Small intestine (tissue), 7 donors: ENCODE measurements around the gene TRNAU1AP. TPM values are rescaled to one million over a fixed set of nuclear protein-coding genes. Genes with fewer than 3 reads are reported as not detected.
"Not testable (repeated sequence)": the region's sequence is repeated elsewhere in the genome, so short reads cannot be mapped to it uniquely, and the experiment has no call there.

ENCODE experiments used
- DNase-seq, 2 donors: peaks; one replicate each; pipeline versions ENCODE4 v3.0.0 to v3.0.0-alpha.2; 2013
- FAIRE-seq: peaks from 2 replicates; lab custom pipeline; 2012; peaks lifted over from hg19 to GRCh38; lab: Jason Lieb, UNC
- H3K27ac ChIP-seq, 3 donors: one replicate each; pipeline ENCODE4 v1.5.1; 2013; ENCODE audit warnings: low read length in 2 of 3, mild to moderate bottlenecking in 2 of 3, control low read depth in 1 of 3, inconsistent platforms in 1 of 3, low read depth in 1 of 3, moderate library complexity in 1 of 3
- H3K27me3 ChIP-seq, 3 donors: one replicate each; pipeline ENCODE4 v1.6.1; 2013; ENCODE audit warnings: low read length in 3 of 3, inconsistent platforms in 1 of 3; ENCODE audit not compliant: control insufficient read depth in 3 of 3, insufficient read depth in 3 of 3
- H3K36me3 ChIP-seq, 3 donors: one replicate each; pipeline ENCODE4 v1.6.1; 2013; ENCODE audit warnings: low read length in 3 of 3, inconsistent platforms in 1 of 3, low read depth in 1 of 3, mild to moderate bottlenecking in 1 of 3, moderate library complexity in 1 of 3; ENCODE audit not compliant: control insufficient read depth in 3 of 3, insufficient read depth in 2 of 3
- H3K4me1 ChIP-seq, 3 donors: one replicate each; pipeline ENCODE4 v1.6.1; 2013; ENCODE audit warnings: low read length in 2 of 3, inconsistent platforms in 1 of 3, low read depth in 1 of 3, mild to moderate bottlenecking in 1 of 3, moderate library complexity in 1 of 3; ENCODE audit not compliant: control insufficient read depth in 3 of 3, insufficient read depth in 2 of 3
- H3K4me3 ChIP-seq, 3 donors: one replicate each; pipeline ENCODE4 v1.5.1; 2013; ENCODE audit warnings: low read length in 3 of 3, control low read depth in 1 of 3, inconsistent platforms in 1 of 3, low read depth in 1 of 3, mild to moderate bottlenecking in 1 of 3, moderate library complexity in 1 of 3
- H3K9me3 ChIP-seq, 2 donors: one replicate each; pipeline ENCODE4 v1.6.1; 2013; ENCODE audit warnings: low read depth in 1 of 2, low read length in 1 of 2; ENCODE audit not compliant: control insufficient read depth in 2 of 2, insufficient read depth in 1 of 2
- WGBS, 3 donors: extraction: QIAGEN DNeasy Blood & Tissue Kit; methylation state at CpG; one replicate each; pipeline ENCODE4 v1.1.7; 2013; 5-methylcytosine and 5-hydroxymethylcytosine counted together
- polyA plus RNA-seq, 4 donors: library from polyadenylated mRNA; stranded (reverse) in 3 of 4; unstranded in 1 of 4; fragments of 200-250 nt in 3 of 4; fragments of 120-200 nt in 1 of 4; gene quantifications; one replicate each; pipeline versions ENCODE4 v1.2.1 to v1.2.3, GENCODE V29; 2013
- donor health status: healthy with polysubstance abuse.
- donor health status: control.
- donor health status: control.
- donor health status: Bipolar disorder and iron deficiency.
- donor health status: healthy.

TRNAU1AP gene
- polyA plus RNA-seq, 4 donors: 16.3 to 25.9 (median 21.3) TPM

GRCh38 chr1:28518000-28518744, 34.7 kb upstream of the TRNAU1AP start:
- Histone ChIP-seq H3K4me3 (peak overlapping the region; percentile 68 to 79 (median 74)), H3K9me3 (no peaks in the 10 kb centered on the region), H3K36me3 (peaks cover 0 to 33% (median 0%) of the 10 kb centered on the region in 3 donors), H3K4me1 (peaks cover 0 to 15% (median 11%) of the 10 kb centered on the region in 3 donors), H3K27me3 (no peaks in the 10 kb centered on the region), H3K27ac (peak overlapping the region; percentile 69 to 72 (median 71))
- peak; percentile 87 to 96 for DNase-seq
- no peak for FAIRE-seq
- WGBS, 3 donors: 0 to 1% (median 1%) methylated on average over 54 to 92 of the region's 92 CpGs

- WGBS, 3 donors: 3 to 4% (median 4%) methylated on average over 19 to 21 of the region's 21 CpGs
- DNase-seq: peak in 1 of 2 donors; percentile 49
- Histone ChIP-seq H3K4me3 (peak overlapping the region; percentile 68 to 79 (median 74)), H3K9me3 (no peaks in the 10 kb centered on the region), H3K27ac (peak overlapping the region in 2 of 3 donors; percentile 37 to 41), H3K36me3 (peaks cover 0 to 31% (median 0%) of the 10 kb centered on the region in 3 donors), H3K27me3 (no peaks in the 10 kb centered on the region), H3K4me1 (peaks cover 0 to 15% (median 11%) of the 10 kb centered on the region in 3 donors)
- no peak for FAIRE-seq
Observed at GRCh38 chr1:28518745-28519341, 34.0 kb upstream of the TRNAU1AP start.

- Histone ChIP-seq H3K27me3 (no peaks in the 10 kb centered on the region), H3K4me3 (no peak overlapping the region), H3K4me1 (peaks cover 0 to 25% (median 11%) of the 10 kb centered on the region in 3 donors), H3K9me3 (no peaks in the 10 kb centered on the region), H3K27ac (no peak overlapping the region), H3K36me3 (peaks cover 0 to 28% (median 0%) of the 10 kb centered on the region in 3 donors)
- no peak for DNase-seq
- no peak for FAIRE-seq
- WGBS, 3 donors: 82 to 90% (median 86%) methylated on average over 10 of the region's 10 CpGs
Observed at GRCh38 chr1:28519946-28520725, 32.7 kb upstream of the TRNAU1AP start.

- FAIRE-seq, H3K27ac ChIP-seq, DNase-seq, H3K4me3 ChIP-seq, H3K27me3 ChIP-seq, H3K9me3 ChIP-seq: not testable (repeated sequence)
- peaks cover 0 to 24% (median 0%) of the 10 kb centered on the region in 3 donors for H3K36me3 ChIP-seq
- WGBS, 3 donors: 94 to 96% (median 96%) methylated on average over 12 of the region's 12 CpGs
- peaks cover 0 to 30% (median 11%) of the 10 kb centered on the region in 3 donors for H3K4me1 ChIP-seq
Observed at GRCh38 chr1:28520796-28521195, 32.1 kb upstream of the TRNAU1AP start.

GRCh38 chr1:28521502-28522164, 31.3 kb upstream of the TRNAU1AP start:
- FAIRE-seq (no peak), DNase-seq (no peak)
- Histone ChIP-seq H3K4me1 (peaks cover 0 to 30% (median 11%) of the 10 kb centered on the region in 3 donors), H3K27ac (no peak overlapping the region), H3K36me3 (peaks cover 0 to 22% (median 0%) of the 10 kb centered on the region in 3 donors), H3K4me3 (no peak overlapping the region), H3K27me3 (no peaks in the 10 kb centered on the region), H3K9me3 (no peaks in the 10 kb centered on the region)
- WGBS, 3 donors: 84 to 89% (median 86%) methylated on average over 6 of the region's 6 CpGs

GRCh38 chr1:28522537-28522936, 30.3 kb upstream of the TRNAU1AP start:
- H3K9me3 ChIP-seq, H3K4me3 ChIP-seq, DNase-seq, FAIRE-seq, H3K27ac ChIP-seq, H3K27me3 ChIP-seq: not testable (repeated sequence)
- peaks cover 0 to 28% (median 11%) of the 10 kb centered on the region in 3 donors for H3K4me1 ChIP-seq
- peaks cover 0 to 28% (median 0%) of the 10 kb centered on the region in 3 donors for H3K36me3 ChIP-seq
- 93 to 96% (median 96%) methylated on average over 9 of the region's 9 CpGs for WGBS, 3 donors

- not testable (repeated sequence) for H3K9me3 ChIP-seq, H3K27me3 ChIP-seq, FAIRE-seq, DNase-seq, H3K4me3 ChIP-seq, H3K27ac ChIP-seq
- 43 to 60% (median 59%) methylated on average over 10 of the region's 10 CpGs for WGBS, 3 donors
- Histone ChIP-seq H3K4me1 (peaks cover 0 to 15% (median 0%) of the 10 kb centered on the region in 3 donors), H3K36me3 (peaks cover 0 to 37% (median 2%) of the 10 kb centered on the region in 3 donors)
Observed at GRCh38 chr1:28525002-28525642, 27.8 kb upstream of the TRNAU1AP start.
